Breast epithelium (tissue), 3 donors: ENCODE data around the gene GLIPR1. TPM values are rescaled to one million over a fixed set of nuclear protein-coding genes. Genes with fewer than 3 reads are reported as not detected.

ENCODE experiments used
- total RNA-seq, 3 donors: library from RNA; depleted of rRNA; stranded (reverse); fragments of >200 nt; gene quantifications; one replicate each; pipeline ENCODE4 v1.1.0, GENCODE V29; 2016

The GLIPR1 gene
- total RNA-seq, 3 donors from 2014 or later = 12.1 to 23.0 (median 17.0) TPM

Other genes starting within 250 kb of the GLIPR1 start
- gene CAPS2, start 150.4 kb upstream of the GLIPR1 start, total RNA-seq = 10 to 100 TPM; 13.8 to 34.0 (median 14.4) TPM
- not detected for gene GLIPR1L1, start 146.1 kb upstream of the GLIPR1 start, total RNA-seq
- gene GLIPR1L2, start 89.7 kb upstream of the GLIPR1 start, total RNA-seq = 1 to 10 TPM in 2 of 3 donors, under 1 TPM in 1; 0.80 to 6.3 (median 2.3) TPM
- 10 to 100 TPM; 34.1 to 56.9 (median 36.4) TPM for gene KRR1, start 30.9 kb downstream of the GLIPR1 start, total RNA-seq